SU-DHL-6 (cell line): ENCODE results near the gene TRAF6.

ENCODE experiments used
- H2AFZ ChIP-seq: fragments of 200-600 bp; sonication (generic); 2 replicates; pipeline ENCODE4 v1.6.1; 2014; ENCODE audit warnings: low read depth, mild to moderate bottlenecking, moderate library complexity, mixed read lengths, antibody characterized with exemption, low read length; ENCODE audit not compliant: severe bottlenecking
- H3F3A ChIP-seq: fragments of 200-600 bp; shearing (Covaris generic); 2 replicates; pipeline ENCODE4 v1.6.0; 2016; ENCODE audit warnings: antibody characterized with exemption, mild to moderate bottlenecking; ENCODE audit not compliant: insufficient read depth
- H3K27ac ChIP-seq: fragments of 200-600 bp; sonication (generic); 2 replicates; pipeline ENCODE4 v1.5.1; 2016; ENCODE audit warnings: low read depth, mild to moderate bottlenecking, low read length, moderate library complexity, mixed read lengths
- H3K27me3 ChIP-seq: fragments of 200-600 bp; sonication (generic), shearing (Covaris generic); 2 replicates; pipeline ENCODE4 v1.6.0; 2014; ENCODE audit warnings: mild to moderate bottlenecking, low read length
- H3K36me3 ChIP-seq: fragments of 200-600 bp; sonication (generic); 2 replicates; pipeline ENCODE4 v1.6.1; 2014; ENCODE audit warnings: mild to moderate bottlenecking, low read length, mixed read lengths
- H3K4me2 ChIP-seq: fragments of 300-600, 200-600 bp; shearing (Covaris generic), sonication (generic); 2 replicates; pipeline ENCODE4 v1.6.0; 2014; ENCODE audit warnings: low read length, low read depth, mild to moderate bottlenecking; ENCODE audit not compliant: poor library complexity, severe bottlenecking
- H3K4me3 ChIP-seq: fragments of 200-600 bp; sonication (generic); 2 replicates; pipeline ENCODE4 v1.5.1; 2014; ENCODE audit warnings: antibody characterized with exemption, low read length, mild to moderate bottlenecking, mixed read lengths; ENCODE audit not compliant: insufficient read depth, poor library complexity, severe bottlenecking
- H3K79me2 ChIP-seq: fragments of 200-600 bp; sonication (generic); 2 replicates; pipeline ENCODE4 v1.6.1; 2014; ENCODE audit warnings: mild to moderate bottlenecking, low read length, moderate library complexity; ENCODE audit not compliant: insufficient read depth
- H3K9ac ChIP-seq: fragments of 200-600 bp; sonication (generic); 2 replicates; pipeline ENCODE4 v1.7.0; 2014; ENCODE audit warnings: mild to moderate bottlenecking, low read length
- H3K9me2 ChIP-seq: fragments of 200-600 bp; sonication (generic); replicated peaks from 2 replicates; pipeline ENCODE4 v1.6.1; 2014; ENCODE audit warnings: low read length; ENCODE audit not compliant: insufficient read depth
- H3K9me3 ChIP-seq: fragments of 200-600 bp; sonication (generic); 2 replicates; pipeline ENCODE4 v1.6.1; 2014; ENCODE audit warnings: low read length, mixed read lengths; ENCODE audit not compliant: insufficient read depth
- H4K20me1 ChIP-seq: fragments of 200-600 bp; sonication (generic); 2 replicates; pipeline ENCODE4 v1.6.1; 2014; ENCODE audit warnings: low read depth, mild to moderate bottlenecking, antibody characterized with exemption, low read length, moderate library complexity, mixed read lengths
- CTCF ChIP-seq: fragments of 200-600 bp; sonication (generic); IDR thresholded peaks from one replicate; pipeline ENCODE4 v1.5.1; 2017; ENCODE audit warnings: antibody characterized with exemption, mild to moderate bottlenecking, low read length, moderate library complexity; ENCODE audit not compliant: insufficient read depth, poor library complexity, severe bottlenecking
- EZH2phosphoT487 ChIP-seq: fragments of 200-600 bp; sonication (generic), shearing (Covaris generic); conservative IDR thresholded peaks from 2 replicates; pipeline ENCODE4 v1.6.1; 2018; ENCODE audit warnings: mild to moderate bottlenecking, antibody characterized with exemption, low read length, moderate library complexity, mixed read lengths

The TRAF6 gene

GRCh38 chr11:36467012-36467411, 43.1 kb downstream of the TRAF6 start:
- no peak overlapping the region for H3K27ac ChIP-seq
- no peak overlapping the region for H3K9ac ChIP-seq
- H3K79me2 ChIP-seq, result no peaks in the 10 kb centered on the region
- no peaks in the 10 kb centered on the region for H3K9me3 ChIP-seq
- no peaks in the 10 kb centered on the region for H3F3A ChIP-seq
- no peaks in the 10 kb centered on the region for H4K20me1 ChIP-seq
- no peak overlapping the region for H3K4me2 ChIP-seq
- H2AFZ ChIP-seq, result no peak overlapping the region
- TF ChIP-seq EZH2phosphoT487 (no peak), CTCF (no peak)
- H3K9me2 ChIP-seq, result no peaks in the 10 kb centered on the region
- no peaks in the 10 kb centered on the region for H3K27me3 ChIP-seq
- H3K4me3 ChIP-seq, result no peak overlapping the region
- no peaks in the 10 kb centered on the region for H3K36me3 ChIP-seq

DNA sequence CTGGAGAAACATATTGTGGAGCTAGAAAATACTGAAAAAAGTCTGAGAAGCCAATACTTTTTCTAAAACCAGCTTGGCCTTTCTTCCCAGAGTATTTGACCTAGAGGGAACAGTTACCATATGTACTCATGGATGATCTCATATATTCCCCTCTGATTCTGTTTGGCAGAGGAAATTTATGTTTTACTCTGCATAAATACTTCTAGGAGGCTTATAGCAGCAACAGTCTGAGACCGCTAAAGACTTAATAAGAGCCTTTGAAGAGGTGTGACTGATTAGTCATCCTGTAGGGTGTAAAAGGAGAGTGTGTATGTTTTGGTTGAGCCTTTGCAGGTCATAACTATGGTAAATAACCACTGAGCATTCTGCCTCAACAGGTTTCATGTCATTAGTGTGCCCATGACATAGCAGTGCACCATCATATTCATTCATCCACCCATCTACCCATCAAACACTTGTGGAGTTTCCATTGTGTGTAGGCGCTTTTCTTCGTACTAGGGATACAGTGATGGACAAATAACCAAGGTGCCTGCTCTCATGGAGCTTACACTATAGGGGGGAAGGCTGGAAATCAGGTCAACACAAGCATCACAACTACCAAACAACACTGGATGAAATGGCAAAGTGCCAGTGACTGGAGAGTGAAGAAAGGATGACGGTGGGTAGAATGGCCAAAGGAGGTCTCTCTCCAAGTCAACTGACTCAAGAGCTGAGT, 44.5 kb downstream of the TRAF6 start:
- H3K9ac ChIP-seq, result no peak overlapping the region
- no peaks in the 10 kb centered on the region for H3K9me3 ChIP-seq
- H3K4me3 ChIP-seq, result no peak overlapping the region
- no peaks in the 10 kb centered on the region for H3K79me2 ChIP-seq
- no peak overlapping the region for H3K27ac ChIP-seq
- no peaks in the 10 kb centered on the region for H3F3A ChIP-seq
- TF ChIP-seq CTCF (no peak), EZH2phosphoT487 (no peak)
- H2AFZ ChIP-seq, result no peak overlapping the region
- no peaks in the 10 kb centered on the region for H3K9me2 ChIP-seq
- H3K4me2 ChIP-seq, result no peak overlapping the region
- H3K36me3 ChIP-seq, result no peaks in the 10 kb centered on the region
- H4K20me1 ChIP-seq, result no peaks in the 10 kb centered on the region
- H3K27me3 ChIP-seq, result no peaks in the 10 kb centered on the region

GRCh38 chr11:36464720-36465119, 45.4 kb downstream of the TRAF6 start:
- H3F3A ChIP-seq, result no peaks in the 10 kb centered on the region
- no peaks in the 10 kb centered on the region for H4K20me1 ChIP-seq
- no peak overlapping the region for H3K27ac ChIP-seq
- no peak overlapping the region for H3K4me2 ChIP-seq
- H3K9ac ChIP-seq, result no peak overlapping the region
- H3K27me3 ChIP-seq, result no peaks in the 10 kb centered on the region
- H2AFZ ChIP-seq, result no peak overlapping the region
- no peaks in the 10 kb centered on the region for H3K9me3 ChIP-seq
- no peaks in the 10 kb centered on the region for H3K79me2 ChIP-seq
- H3K9me2 ChIP-seq, result no peaks in the 10 kb centered on the region
- no peak overlapping the region for H3K4me3 ChIP-seq
- TF ChIP-seq EZH2phosphoT487 (no peak), CTCF (no peak)
- no peaks in the 10 kb centered on the region for H3K36me3 ChIP-seq
